HG02885 (cell line): Measurements from ENCODE around the gene SPON1.
"Not testable (repeated sequence)": the region's sequence is repeated elsewhere in the genome, so short reads cannot be mapped to it uniquely, and the experiment has no call there.

ENCODE experiments used
- ATAC-seq: cut with Tn5 transposase; IDR thresholded peaks from one replicate; pipeline ENCODE4 v1.9.1; 2021; ENCODE audit warnings: mild to moderate bottlenecking; ENCODE audit not compliant: unreplicated experiment, poor library complexity

Gene SPON1

DNA sequence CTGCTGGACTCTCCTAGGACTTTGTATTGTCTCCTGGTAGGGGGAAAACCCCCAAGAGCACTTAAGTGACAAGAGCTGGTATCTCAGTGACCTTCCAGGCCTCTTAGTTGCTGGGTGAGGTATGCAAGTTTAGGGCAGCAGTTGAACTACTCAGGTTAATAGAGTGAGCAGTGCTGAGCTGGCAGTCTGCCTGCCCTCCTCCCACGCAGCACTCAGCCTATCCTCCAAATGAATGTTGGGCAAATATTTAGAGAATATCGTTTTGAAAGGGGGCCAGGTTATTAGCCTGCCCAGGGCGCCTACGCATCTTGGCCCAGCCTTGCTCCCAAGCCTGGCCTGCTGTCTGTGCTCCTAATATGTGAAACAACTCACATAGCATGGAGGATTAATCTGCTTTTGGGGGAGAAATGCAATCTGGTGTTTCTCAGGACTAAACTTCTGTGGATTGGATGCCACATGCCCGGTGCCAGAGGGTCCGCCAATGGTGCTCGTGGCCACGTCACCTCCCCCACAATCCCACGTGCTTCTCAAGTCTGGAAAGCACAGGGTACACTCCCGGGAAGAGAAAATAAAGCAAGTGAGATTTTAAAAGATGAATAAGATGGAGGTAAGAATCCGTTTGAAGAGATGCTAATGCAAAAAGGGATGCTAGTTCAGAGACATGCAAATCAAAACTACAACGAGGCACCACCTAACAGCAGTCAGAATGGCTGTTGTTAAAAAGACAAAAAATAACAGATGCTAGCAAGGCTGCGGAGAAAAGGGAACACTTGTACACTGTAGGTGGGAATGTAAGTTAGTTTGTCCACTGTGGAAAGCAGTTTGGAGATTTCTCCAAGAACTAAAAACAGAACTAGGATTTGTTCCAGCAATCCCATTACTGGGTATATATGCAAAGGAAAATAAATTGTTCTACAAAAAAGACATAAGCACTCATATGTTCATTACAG is 67.7 kb downstream of the SPON1 start:
- no peak for ATAC-seq

DNA sequence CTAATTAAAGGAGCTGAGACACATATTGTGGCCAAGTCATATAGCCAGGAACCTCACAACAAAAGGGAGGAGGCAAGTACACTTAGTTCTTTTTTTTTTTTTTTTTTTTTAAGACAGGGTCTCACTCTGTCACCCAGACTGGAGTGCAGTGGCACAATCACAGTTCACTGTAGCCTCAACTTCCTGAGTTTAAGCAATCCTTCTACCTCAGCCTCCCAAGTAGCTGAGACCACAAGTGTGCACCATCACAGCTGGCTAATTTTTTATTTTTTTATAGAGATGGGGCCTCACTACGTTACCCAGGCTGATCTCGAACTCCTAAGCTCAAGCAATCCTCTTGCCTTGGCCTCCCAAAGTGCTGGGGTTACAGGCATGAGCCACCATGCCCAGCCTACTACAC is 73.0 kb downstream of the SPON1 start:
- ATAC-seq = not testable (repeated sequence)

GRCh38 chr11:14036469-14036868 is 73.9 kb downstream of the SPON1 start:
- ATAC-seq = no peak

DNA sequence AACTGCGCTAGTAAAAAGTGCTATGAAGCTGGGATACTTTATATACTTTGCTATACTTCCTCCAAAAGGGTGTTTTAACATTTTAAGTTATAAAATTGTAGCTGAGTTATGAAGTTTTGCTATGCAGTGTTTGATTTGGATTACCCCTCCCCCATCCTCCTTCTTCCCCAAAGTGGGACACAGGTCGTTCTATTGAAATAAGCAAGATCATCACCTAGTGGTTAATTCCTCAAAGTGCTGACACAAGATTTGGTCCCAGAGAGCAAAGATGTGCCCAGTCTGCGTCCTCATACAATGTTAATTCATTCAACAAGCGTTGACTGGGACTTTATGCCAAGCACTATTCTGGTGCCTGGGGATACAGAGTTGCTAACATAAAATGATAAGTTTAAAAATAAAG is 78.5 kb downstream of the SPON1 start:
- no peak for ATAC-seq

- ATAC-seq = no peak
These were observed 79.0 kb downstream of the SPON1 start for GRCh38 chr11:14041565-14041964.

- no peak for ATAC-seq
These were observed 80.4 kb downstream of the SPON1 start for GRCh38 chr11:14042686-14043465.

DNA sequence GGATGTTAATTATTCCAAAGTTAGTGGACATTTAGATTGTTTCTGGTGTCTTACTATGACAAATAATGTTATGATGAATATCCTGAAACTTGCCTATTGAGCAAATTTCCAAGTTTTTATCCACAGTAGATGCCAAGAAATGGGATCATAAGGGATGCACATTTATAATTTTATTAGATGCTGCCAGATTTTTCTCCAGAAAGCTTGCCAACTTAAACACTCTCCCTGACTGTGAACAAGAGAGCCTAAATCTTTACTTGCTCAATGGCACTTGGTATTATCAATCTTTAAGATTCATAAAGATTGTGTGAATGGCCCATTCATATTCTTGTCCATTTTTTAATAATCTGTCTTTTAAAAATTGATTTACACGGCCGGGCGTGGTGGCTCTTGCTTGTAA is 82.4 kb downstream of the SPON1 start:
- no peak for ATAC-seq

DNA sequence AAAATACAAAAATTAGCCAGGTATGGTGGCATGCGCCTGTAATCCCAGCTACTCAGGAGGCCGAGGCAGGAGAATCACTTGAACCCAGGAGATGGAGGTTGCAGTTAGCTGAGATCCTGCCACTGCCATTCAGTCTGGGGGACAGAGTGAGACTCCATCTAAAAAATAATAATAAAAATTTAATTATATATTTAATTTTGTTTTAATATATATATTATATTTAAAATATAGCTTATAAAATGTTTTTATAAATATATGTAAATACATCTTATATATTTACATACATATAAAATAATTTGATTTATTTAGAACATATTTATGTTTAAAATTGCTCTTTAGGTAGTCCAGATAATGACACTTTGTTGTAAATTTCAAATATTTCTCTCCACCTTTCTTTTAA is 82.9 kb downstream of the SPON1 start:
- ATAC-seq = no peak

DNA sequence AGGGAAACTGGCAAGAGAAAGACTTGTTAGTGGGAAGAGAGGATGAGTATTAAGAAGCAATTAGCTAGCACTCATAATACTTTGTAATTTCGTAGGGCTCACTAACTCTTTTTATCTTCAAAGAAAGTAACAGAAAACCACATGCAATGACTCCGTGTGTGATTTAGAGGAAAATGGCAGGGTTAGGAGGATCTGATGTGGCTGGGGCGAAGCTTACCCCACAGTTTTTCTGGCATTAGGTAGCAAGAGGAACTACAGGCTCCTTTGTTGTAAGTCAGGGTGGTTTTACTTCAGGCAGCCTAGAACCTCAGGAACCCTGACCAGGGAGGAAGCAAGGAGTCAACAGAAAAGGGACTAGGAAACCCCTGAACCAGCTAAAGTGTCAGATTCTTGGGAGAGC is 89.7 kb downstream of the SPON1 start:
- no peak for ATAC-seq

DNA sequence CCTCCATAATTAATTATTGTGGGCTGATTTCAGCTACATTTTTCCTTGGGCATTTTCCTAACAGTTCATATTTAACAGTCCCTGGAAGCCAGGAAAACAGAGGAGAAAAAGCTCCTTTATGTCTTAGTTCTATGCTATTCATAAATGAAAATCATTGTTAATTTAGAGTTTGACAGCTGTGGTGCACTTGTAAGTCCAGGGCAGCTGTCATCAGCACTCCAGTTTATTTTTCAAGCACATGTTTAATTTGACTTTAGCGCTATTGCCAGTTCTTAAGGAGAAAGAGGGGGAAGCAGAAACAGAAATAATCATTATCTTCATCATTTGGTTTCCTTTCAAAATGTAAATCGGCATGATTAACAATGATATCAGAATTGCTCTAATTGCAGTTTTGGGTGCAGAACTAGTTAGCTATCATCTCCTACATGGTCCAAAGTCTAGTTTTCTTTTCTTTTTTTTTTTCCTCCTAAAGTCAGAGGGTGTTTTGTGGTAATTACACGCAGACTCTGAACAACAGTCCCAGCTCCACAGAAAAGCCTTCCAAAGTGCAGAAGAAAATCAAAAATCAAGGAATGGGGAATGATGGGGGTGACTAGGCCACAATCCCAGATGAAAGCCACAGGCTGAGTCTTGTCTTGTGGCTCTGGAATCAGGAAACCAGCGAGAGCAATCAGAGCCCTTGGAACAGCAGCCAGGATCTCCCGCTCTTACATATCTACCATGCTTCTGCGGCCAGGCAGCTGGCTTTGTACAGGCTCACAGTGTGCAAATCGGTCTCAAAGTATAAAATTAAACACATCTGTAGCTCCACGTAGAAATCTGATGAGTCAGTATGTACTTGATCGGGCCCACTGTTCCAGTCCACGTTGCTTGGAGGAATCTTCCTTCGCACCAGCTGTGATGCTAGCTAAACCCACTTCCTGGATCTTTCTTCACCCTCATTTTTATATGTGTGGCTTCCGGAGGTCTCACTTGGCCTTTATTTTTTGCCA is 91.9 kb downstream of the SPON1 start:
- no peak for ATAC-seq

GRCh38 chr11:14055936-14056335 is 93.4 kb downstream of the SPON1 start:
- ATAC-seq = no peak

GRCh38 chr11:14058061-14058460 is 95.5 kb downstream of the SPON1 start:
- no peak for ATAC-seq

DNA sequence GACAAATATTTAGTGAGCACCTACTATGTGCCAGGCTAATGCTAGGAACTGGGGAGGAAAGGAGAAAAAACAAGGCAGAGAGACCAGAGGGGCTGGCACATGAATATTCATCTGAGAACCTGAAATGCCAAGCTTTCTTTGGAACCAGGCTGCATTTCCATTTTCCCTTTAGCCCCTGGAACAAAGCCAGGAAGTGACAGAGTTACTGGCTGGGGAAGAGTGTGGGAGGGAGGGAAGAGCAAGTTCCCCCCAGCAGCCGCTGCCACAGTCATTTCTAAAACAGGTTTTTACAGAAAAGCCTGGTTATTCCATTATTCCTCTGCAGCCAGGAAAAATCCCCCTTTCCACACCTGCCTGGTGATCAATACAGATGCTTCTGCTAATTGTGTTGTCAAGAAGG is 97.0 kb downstream of the SPON1 start:
- ATAC-seq = no peak

DNA sequence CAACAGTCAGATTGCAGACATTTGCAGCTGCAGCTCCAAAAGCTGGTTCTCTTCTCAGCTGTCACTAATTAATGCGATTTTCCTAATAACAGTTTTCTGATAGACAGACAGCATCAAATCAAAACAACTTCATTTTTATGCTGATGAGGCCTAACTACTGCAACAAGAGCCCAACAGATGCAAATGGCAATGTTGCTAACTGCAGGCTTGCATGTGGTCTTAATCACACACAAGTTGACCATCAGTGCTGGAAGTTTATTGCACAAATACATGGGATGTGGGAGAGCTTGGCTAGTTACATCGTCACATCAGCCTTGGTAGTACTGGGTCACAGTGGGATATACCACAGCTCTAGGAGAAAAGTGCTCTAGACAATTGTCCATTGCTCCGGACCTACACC is 99.2 kb downstream of the SPON1 start:
- no peak for ATAC-seq

- ATAC-seq = no peak
These were observed 102.6 kb downstream of the SPON1 start for GRCh38 chr11:14065141-14065540.

DNA sequence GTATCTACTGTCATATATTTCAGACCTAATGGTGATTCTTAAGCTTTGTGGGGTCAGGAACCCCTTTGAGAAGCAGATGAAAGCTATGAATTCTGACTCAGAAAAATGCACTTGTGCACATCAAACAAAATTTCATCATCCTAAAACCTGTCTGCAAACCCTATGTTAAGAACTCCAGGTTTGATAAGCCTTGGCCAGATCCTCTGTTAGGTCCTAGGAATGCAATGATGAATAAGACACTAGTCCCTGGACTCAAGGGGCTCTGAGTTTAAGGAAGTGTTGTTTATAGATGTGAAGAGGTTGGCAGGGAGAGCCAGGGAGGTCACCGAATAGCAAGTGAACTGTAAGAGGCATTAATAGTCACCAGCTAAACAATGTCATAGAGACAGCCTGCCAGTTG is 103.2 kb downstream of the SPON1 start:
- no peak for ATAC-seq

- no peak for ATAC-seq
These were observed 105.2 kb downstream of the SPON1 start for GRCh38 chr11:14067686-14068085.

- ATAC-seq = no peak
These were observed 108.4 kb downstream of the SPON1 start for GRCh38 chr11:14070896-14071295.

GRCh38 chr11:14073849-14074476 is 111.4 kb downstream of the SPON1 start:
- no peak for ATAC-seq
